DOHH2 (cell line): ENCODE results near the gene KCNIP3.

ENCODE experiments used
- H3F3A ChIP-seq: fragments of 200-600 bp; sonication (generic), shearing (Covaris generic); 2 replicates; pipeline ENCODE4 v1.6.0; 2016; ENCODE audit warnings: antibody characterized with exemption, mild to moderate bottlenecking; ENCODE audit not compliant: control insufficient read depth, insufficient read depth
- H3K27ac ChIP-seq: fragments of 200-600 bp; sonication (generic); 2 replicates; pipeline ENCODE4 v1.5.1; 2014; ENCODE audit warnings: low read depth, mild to moderate bottlenecking, low read length, moderate library complexity
- H3K27me3 ChIP-seq: fragments of 200-600 bp; sonication (generic); 2 replicates; pipeline ENCODE4 v1.6.1; 2014; ENCODE audit warnings: mild to moderate bottlenecking, low read length, mixed read lengths; ENCODE audit not compliant: control insufficient read depth
- H3K36me3 ChIP-seq: fragments of 200-600 bp; sonication (generic); 2 replicates; pipeline ENCODE4 v1.6.1; 2014; ENCODE audit warnings: mild to moderate bottlenecking, low read length, moderate library complexity, mixed read lengths; ENCODE audit not compliant: control insufficient read depth
- H3K4me1 ChIP-seq: fragments of 200-600 bp; sonication (generic); 2 replicates; pipeline ENCODE4 v1.6.1; 2014; ENCODE audit warnings: mild to moderate bottlenecking, low read length, mixed read lengths; ENCODE audit not compliant: control insufficient read depth
- H3K4me2 ChIP-seq: fragments of 200-600 bp; sonication (generic); 2 replicates; pipeline ENCODE4 v1.6.0; 2014; ENCODE audit warnings: mild to moderate bottlenecking, low read length, moderate library complexity
- H3K4me3 ChIP-seq: fragments of 200-600 bp; sonication (generic); 2 replicates; pipeline ENCODE4 v1.5.1; 2014; ENCODE audit warnings: mild to moderate bottlenecking, low read length, mixed read lengths
- H3K79me2 ChIP-seq: fragments of 200-600 bp; sonication (generic); 2 replicates; pipeline ENCODE4 v1.6.1; 2014; ENCODE audit warnings: mild to moderate bottlenecking, low read length, mixed read lengths; ENCODE audit not compliant: control insufficient read depth
- H3K9me2 ChIP-seq: fragments of 200-600 bp; sonication (generic); replicated peaks from 2 replicates; pipeline ENCODE4 v1.6.1; 2014; ENCODE audit warnings: mild to moderate bottlenecking, low read length, mixed read lengths; ENCODE audit not compliant: control insufficient read depth
- H3K9me3 ChIP-seq: fragments of 200-600 bp; sonication (generic); 2 replicates; pipeline ENCODE4 v1.6.1; 2014; ENCODE audit warnings: antibody characterized with exemption, low read length, mixed read lengths; ENCODE audit not compliant: control insufficient read depth, insufficient read depth
- H4K20me1 ChIP-seq: fragments of 200-600 bp; sonication (generic); 2 replicates; pipeline ENCODE4 v1.6.0; 2014; ENCODE audit warnings: low read depth, mild to moderate bottlenecking, antibody characterized with exemption, low read length, moderate library complexity; ENCODE audit not compliant: control insufficient read depth, insufficient read depth
- CTCF ChIP-seq: fragments of 200-600 bp; sonication (generic); IDR thresholded peaks from one replicate; pipeline ENCODE4 v1.5.1; 2014; ENCODE audit warnings: antibody characterized with exemption, mild to moderate bottlenecking, low read depth, low read length; ENCODE audit not compliant: poor library complexity, severe bottlenecking
- EZH2phosphoT487 ChIP-seq: fragments of 200-600 bp; sonication (generic); IDR thresholded peaks from 2 replicates; pipeline ENCODE4 v1.6.1; 2017; ENCODE audit warnings: borderline replicate concordance, mild to moderate bottlenecking, antibody characterized with exemption, low read length, moderate library complexity, mixed read lengths

Gene KCNIP3

GRCh38 chr2:95261602-95262001 lies 35.5 kb upstream of the KCNIP3 start:
- Histone ChIP-seq H3K9me3 (no peaks in the 10 kb centered on the region; the same call in 1 of the 2 replicates), H3K27ac (no peak overlapping the region), H3K4me3 (no peak overlapping the region), H3K79me2 (no peaks in the 10 kb centered on the region), H3K27me3 (no peaks in the 10 kb centered on the region), H3F3A (no peaks in the 10 kb centered on the region), H3K4me2 (no peak overlapping the region), H3K9me2 (no peaks in the 10 kb centered on the region), H4K20me1 (no peaks in the 10 kb centered on the region), H3K36me3 (no peaks in the 10 kb centered on the region), H3K4me1 (no peaks in the 10 kb centered on the region)
- no peak for TF ChIP-seq EZH2phosphoT487
- TF ChIP-seq CTCF, result no peak

GRCh38 chr2:95262896-95263542 lies 34.1 kb upstream of the KCNIP3 start:
- Histone ChIP-seq H3K27me3 (no peaks in the 10 kb centered on the region), H3K36me3 (no peaks in the 10 kb centered on the region), H3K9me3 (no peaks in the 10 kb centered on the region; the same call in 1 of the 2 replicates), H3F3A (no peaks in the 10 kb centered on the region), H3K4me2 (no peak overlapping the region), H3K79me2 (no peaks in the 10 kb centered on the region), H3K4me1 (no peaks in the 10 kb centered on the region), H3K9me2 (no peaks in the 10 kb centered on the region), H3K27ac (no peak overlapping the region), H4K20me1 (no peaks in the 10 kb centered on the region), H3K4me3 (no peak overlapping the region)
- no peak for TF ChIP-seq EZH2phosphoT487
- TF ChIP-seq CTCF, result no peak

GRCh38 chr2:95264624-95265023 lies 32.5 kb upstream of the KCNIP3 start:
- Histone ChIP-seq H3K27me3 (no peaks in the 10 kb centered on the region), H3K27ac (no peak overlapping the region), H3K36me3 (no peaks in the 10 kb centered on the region), H3K4me1 (no peaks in the 10 kb centered on the region), H4K20me1 (no peaks in the 10 kb centered on the region), H3K9me3 (no peaks in the 10 kb centered on the region), H3K79me2 (no peaks in the 10 kb centered on the region), H3K4me2 (no peak overlapping the region), H3F3A (no peaks in the 10 kb centered on the region), H3K4me3 (no peak overlapping the region), H3K9me2 (no peaks in the 10 kb centered on the region)
- TF ChIP-seq EZH2phosphoT487 (no peak), CTCF (no peak)
